NT2/D1 (cell line): Measurements from ENCODE around the gene LLGL1.

Experiments used
- SUZ12 ChIP-seq: IDR thresholded peaks from 2 replicates; pipeline ENCODE4 v1.6.1; 2011; ENCODE audit not compliant: insufficient read length, insufficient read depth; ENCODE audit errors: extremely low read depth
- YY1 ChIP-seq: IDR thresholded peaks from 2 replicates; pipeline ENCODE4 v1.6.1; 2011; ENCODE audit not compliant: insufficient read length, insufficient read depth
- ZNF274 ChIP-seq: IDR thresholded peaks from 2 replicates; pipeline ENCODE4 v1.6.1; 2011; ENCODE audit warnings: mild to moderate bottlenecking, low read depth, low read length

- TF ChIP-seq YY1 (no peak), ZNF274 (no peak), SUZ12 (no peak)
Observed at GRCh38 chr17:18176176-18176575, 49.3 kb upstream of the LLGL1 start.
